Measurements from ENCODE around the gene SOX12.

- no peak for TF ChIP-seq CTCF (IDR thresholded peaks at IDR 0.05; ENCODE audit: insufficient read depth, low read length, poor library complexity, severe bottlenecking)
- TF ChIP-seq EZH2phosphoT487 (conservative IDR thresholded peaks at IDR 0.05; ENCODE audit: low read length): no peak
These were observed 51.4 kb downstream of the SOX12 start for GRCh38 chr20:376750-377149.
